ENCODE results near the gene PDE9A.

PDE9A gene

DNA sequence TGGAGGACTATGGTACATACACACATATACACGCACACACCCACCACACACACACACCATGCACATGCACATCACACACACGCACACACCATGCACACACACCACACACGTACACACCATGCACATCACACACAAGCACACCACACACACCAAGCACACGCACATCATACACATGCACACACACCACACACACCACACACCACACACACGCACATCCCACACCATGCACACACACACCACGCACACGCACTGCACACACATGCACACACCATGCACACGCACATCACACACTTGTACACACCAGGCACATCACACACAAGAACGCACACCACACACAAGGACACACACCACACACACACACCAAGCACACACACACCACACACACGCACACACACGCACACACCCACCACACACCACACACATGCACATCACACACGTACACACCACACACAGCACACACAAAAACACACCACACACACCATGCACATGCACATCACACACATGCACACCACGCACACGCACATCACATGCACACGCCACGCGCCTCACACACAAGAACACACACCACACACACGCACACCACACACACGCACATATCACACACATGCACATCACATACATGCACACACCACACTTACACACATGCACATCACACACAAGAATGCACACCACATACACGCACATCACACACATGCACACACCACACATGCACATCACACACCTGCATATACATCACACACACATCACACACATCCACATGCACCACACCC is 9.2 kb downstream of the PDE9A start:
- no peak for DNase-seq (ENCODE audit: low spot score)
- CTCF ChIA-PET: no interaction called here
- no peak overlapping the region for H3K27ac ChIP-seq
- TF ChIP-seq, protein P1, sequence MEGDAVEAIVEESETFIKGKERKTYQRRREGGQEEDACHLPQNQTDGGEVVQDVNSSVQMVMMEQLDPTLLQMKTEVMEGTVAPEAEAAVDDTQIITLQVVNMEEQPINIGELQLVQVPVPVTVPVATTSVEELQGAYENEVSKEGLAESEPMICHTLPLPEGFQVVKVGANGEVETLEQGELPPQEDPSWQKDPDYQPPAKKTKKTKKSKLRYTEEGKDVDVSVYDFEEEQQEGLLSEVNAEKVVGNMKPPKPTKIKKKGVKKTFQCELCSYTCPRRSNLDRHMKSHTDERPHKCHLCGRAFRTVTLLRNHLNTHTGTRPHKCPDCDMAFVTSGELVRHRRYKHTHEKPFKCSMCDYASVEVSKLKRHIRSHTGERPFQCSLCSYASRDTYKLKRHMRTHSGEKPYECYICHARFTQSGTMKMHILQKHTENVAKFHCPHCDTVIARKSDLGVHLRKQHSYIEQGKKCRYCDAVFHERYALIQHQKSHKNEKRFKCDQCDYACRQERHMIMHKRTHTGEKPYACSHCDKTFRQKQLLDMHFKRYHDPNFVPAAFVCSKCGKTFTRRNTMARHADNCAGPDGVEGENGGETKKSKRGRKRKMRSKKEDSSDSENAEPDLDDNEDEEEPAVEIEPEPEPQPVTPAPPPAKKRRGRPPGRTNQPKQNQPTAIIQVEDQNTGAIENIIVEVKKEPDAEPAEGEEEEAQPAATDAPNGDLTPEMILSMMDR (conservative IDR thresholded peaks at IDR 0.05; ENCODE audit: low read depth): no peak
- POLR2A ChIA-PET (ENCODE audit: low non-redundant PET): no interaction called here

DNA sequence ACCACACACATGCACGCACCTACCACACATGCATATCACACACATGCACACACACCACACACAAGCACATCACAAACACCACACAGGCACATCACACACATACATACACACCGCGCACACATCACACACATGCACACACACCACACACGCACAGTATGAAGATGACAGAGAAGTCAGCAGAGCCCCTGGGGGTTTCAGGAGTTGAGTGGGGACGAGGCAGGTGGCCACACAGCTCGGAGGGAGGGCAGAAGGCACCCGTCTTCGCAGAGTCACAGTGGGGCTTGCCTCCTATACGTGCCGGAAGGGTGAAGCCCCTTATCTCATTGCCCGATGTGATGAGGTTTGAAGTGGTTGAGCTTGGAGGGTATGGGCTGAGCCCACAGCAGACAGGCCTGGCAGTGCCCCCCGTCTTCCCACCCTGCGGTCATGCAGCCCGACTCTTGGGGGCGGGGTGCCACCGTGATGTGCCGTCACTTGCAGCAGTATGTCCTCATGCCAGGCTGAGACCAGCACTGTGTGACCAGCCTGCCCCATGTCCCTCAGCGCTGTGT is 9.9 kb downstream of the PDE9A start:
- no peak for DNase-seq (ENCODE audit: low spot score)

DNA sequence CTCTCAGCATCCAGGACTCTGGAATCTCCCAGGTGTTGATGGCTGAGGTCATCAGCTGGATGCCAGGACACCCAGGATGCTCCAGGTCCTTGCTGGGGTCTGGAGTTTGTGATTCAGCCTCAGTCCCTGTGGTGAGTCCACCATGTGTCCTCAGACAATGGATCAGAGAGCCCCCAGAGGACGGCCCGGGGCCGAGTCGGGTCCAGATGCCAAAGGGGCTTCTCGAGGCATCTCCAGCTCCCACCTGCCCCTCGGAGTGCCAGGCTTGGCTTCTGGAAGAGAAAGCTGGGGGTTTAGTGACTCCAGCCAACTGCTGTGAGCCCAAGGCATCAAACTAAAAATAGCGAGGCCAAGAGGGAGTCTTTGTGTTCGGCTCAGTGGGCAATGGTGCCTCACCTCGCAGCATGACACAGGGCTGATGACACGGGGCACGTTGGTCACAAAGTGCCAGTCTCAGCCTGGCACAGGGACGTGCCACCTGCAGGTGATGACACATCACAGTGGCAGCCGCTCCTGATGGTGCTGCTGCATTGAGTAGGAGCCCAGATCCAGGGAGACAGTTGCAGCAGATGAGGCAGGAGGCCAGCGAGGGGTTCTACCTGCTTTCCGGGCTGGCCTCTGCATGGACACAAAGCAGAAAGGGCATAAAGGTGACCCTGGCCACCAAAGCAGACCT is 10.6 kb downstream of the PDE9A start:
- DNase-seq (ENCODE audit: low spot score): no peak
- CTCF ChIA-PET: interaction anchor here (0.7 kb wide), 1 partner anchor 721 kb away, joined by 5 read pairs; no protein-coding TSS in a partner anchor
- H3K27ac ChIP-seq: no peak overlapping the region
- TF ChIP-seq, protein P1 (conservative IDR thresholded peaks at IDR 0.05; ENCODE audit: low read depth): no peak
- POLR2A ChIA-PET (ENCODE audit: low non-redundant PET): no interaction called here

More for the DNA sequence above, 9.9 kb downstream of the PDE9A start:
- ChIA-PET CTCF (no interaction called here), POLR2A (ENCODE audit: low non-redundant PET) (no interaction called here)
- H3K27ac ChIP-seq: no peak overlapping the region
- TF ChIP-seq, protein P1 (conservative IDR thresholded peaks at IDR 0.05; ENCODE audit: low read depth): no peak

DNA sequence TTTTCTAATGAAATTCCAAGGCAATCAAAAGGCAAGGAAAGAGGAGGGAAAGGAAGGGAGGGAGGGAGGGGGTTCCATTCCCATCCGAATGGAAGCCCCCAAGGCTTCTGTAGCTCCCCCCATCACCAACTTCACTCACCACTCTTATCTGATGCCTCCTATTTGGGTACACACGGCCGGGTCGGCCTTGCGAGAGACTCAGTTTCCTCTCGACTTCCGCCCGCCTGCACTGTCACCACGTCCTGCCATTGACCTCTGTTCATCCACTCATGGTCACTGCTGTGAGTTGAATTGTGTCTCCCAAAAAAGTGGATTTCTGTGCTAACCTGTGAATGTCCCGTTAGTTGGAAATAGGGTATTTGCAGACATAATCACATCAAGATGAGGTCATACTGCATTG is 11.2 kb downstream of the PDE9A start:
- TF ChIP-seq, protein P1 (conservative IDR thresholded peaks at IDR 0.05; ENCODE audit: low read depth): no peak
- H3K27ac ChIP-seq: no peak overlapping the region
- DNase-seq (ENCODE audit: low spot score): no peak
- ChIA-PET CTCF (interaction anchor here (0.7 kb wide), 1 partner anchor 721 kb away, joined by 5 read pairs; no protein-coding TSS in a partner anchor), POLR2A (ENCODE audit: low non-redundant PET) (no interaction called here)

DNA sequence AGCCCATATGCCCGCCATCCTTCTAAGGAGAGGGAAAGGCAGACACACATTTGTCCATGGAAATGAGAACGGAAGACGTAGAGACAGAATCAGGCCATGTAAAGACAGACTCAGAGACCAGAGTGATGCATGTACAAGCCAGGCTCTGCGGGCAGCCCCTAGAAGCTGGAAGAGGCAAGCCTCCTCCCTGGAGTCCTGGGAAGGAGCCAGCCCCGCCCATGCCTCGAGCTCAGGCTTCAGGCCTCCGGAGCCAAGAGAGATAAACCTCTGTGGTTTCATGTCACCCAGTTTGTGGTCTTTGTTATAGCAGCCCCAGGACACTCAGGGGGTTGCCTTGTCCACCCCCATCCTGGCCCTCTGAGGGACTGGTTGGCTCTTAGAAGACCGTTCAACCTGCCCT is 11.6 kb downstream of the PDE9A start:
- TF ChIP-seq, protein P1 (conservative IDR thresholded peaks at IDR 0.05; ENCODE audit: low read depth): no peak
- H3K27ac ChIP-seq: no peak overlapping the region
- CTCF ChIA-PET: no interaction called here
- POLR2A ChIA-PET (ENCODE audit: low non-redundant PET): no interaction called here
- DNase-seq (ENCODE audit: low spot score): no peak

DNA sequence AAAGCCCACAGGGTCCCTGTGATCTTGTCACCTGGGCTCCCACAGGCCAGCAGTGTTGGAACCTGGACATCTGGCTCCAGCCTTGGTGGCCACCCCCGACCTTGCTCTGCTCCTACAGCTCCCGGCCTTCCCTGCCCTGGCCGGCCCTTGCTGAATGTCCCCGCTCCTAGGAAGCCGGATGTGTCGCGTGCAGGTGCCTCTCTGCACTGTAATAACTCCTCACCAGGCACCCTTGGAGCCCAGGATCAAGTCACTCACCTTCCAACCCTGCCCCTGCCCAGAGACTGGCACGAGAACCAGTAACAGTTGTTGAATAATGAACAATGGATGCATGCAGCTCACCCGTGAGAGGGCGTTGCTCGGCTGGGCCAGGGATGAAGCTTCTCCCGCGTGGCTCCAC is 12.1 kb downstream of the PDE9A start:
- CTCF ChIA-PET: no interaction called here
- DNase-seq (ENCODE audit: low spot score): no peak

More for the DNA sequence above, 12.1 kb downstream of the PDE9A start:
- no peak overlapping the region for H3K27ac ChIP-seq
- POLR2A ChIA-PET (ENCODE audit: low non-redundant PET): no interaction called here
- TF ChIP-seq, protein P1 (conservative IDR thresholded peaks at IDR 0.05; ENCODE audit: low read depth): no peak
